H4 (cell line): ENCODE results near the gene HRK. TPM values are rescaled to one million over a fixed set of nuclear protein-coding genes. Genes with fewer than 3 reads are reported as not detected.

Source experiments
- DNase-seq: peaks from one replicate; pipeline ENCODE4 v3.0.0-alpha.2; 2015; ENCODE audit warnings: low spot score
- total RNA-seq: library from RNA; depleted of rRNA; stranded (reverse); fragments of >200 nt; shearing (Covaris generic); gene quantifications from 2 replicates; pipeline ENCODE4 v1.2.3, GENCODE V29; 2014

HRK gene
- total RNA-seq, 1 experiment from 2014 or later = 0.12 TPM

DNA sequence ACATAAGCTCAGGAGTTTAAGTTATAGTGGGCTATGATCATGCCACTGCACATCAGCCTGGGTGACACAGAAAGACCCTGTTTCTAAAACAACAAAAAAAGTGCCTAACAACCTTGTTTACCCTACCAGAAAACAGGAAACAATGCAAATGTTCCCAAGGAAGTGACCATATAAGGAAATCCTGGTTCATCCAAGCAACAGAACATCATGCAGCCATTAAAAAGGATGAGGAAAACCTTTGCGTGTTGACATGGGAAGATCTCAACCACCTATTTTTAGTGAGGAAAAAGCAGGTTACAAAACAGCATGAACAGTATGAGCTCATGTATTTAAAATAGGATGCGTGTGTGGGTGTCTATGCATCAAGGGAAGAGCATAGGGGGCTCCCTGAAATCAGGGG lies 13.7 kb downstream of the HRK start:
- DNase-seq = no peak

DNA sequence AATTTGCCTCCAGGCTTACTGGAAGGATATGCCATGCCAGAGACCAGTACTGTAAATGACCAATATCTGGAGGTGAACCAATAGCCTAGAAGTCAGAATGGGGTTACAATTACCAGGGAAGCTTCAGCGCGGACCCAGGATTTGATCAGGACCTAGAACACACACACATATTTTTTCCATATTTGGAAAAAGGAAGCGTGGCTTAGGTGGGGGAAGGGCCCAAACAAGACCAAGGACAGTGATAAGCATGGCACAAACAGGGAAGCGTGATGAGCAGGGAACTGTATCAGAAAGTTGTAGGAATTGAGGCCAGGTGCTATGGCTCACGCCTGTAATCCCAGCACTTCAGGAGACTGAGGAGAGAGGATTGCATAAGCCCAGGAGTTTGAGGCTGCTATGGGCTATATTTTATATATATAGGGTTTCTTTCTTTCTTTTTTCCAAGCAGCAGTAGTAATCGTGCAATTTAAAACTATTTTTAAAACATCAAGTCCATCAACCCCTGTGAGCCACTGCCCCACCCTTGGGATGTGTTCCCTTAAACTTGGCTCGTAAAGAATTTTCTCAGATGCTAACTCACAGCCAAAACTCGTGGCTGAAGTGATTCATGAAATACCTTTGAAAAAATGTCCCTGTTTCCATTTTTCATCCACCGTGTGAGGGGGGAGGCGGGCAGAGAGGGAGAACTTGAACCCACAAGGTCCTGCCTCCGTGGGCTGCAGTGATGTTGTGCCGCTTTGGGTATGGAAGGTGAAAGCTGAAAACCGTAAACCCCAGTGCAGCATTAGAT lies 16.7 kb downstream of the HRK start:
- peak; percentile 18 for DNase-seq

GRCh38 chr12:116863275-116863767 lies 17.9 kb downstream of the HRK start:
- DNase-seq = peak; percentile 17

- no peak for DNase-seq
These were observed 19.1 kb downstream of the HRK start for GRCh38 chr12:116862167-116862566.

DNA sequence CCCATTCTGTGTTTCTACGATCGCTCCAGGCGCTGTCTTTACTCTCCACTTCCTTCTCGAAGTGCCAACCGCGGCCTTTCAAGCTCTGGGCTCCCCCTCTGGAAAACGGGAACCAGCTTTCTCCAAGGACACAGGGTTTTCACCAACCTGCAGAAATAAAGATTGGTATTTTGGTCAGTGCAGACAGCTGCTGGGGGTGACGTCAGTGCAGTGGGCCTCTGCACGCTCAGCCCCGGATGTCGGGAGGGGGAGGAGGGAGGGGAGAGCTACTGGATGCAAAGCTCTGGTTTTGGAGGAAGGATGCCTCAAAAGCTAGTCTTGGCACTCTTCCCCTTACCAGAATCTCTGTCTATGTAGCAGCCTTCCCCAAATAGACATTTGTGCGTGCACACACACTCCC lies 19.9 kb downstream of the HRK start:
- DNase-seq = peak; percentile 75

GRCh38 chr12:116860263-116860662 lies 21.0 kb downstream of the HRK start:
- no peak for DNase-seq

- DNase-seq = no peak
These were observed 22.2 kb downstream of the HRK start for GRCh38 chr12:116859079-116859478.

DNA sequence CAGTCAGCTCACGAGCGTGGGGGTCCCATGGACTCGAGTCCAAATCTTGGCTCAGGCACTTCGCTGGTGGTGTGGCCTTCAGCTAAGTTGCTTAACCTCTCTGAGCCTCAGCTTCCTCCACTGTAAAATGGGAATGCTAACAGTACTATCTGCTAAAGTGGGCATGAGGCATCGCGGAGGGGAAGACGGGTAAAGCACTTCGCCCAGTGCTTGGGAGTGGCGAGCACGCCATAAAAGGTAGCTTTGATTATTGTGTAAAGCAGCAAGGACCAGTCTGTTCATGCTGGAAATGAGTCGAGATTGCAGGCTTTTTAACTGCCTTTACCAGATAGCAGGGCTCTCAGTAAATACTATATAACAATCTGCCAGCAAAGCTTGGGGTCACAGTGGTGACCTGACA lies 24.5 kb downstream of the HRK start:
- DNase-seq = no peak

DNA sequence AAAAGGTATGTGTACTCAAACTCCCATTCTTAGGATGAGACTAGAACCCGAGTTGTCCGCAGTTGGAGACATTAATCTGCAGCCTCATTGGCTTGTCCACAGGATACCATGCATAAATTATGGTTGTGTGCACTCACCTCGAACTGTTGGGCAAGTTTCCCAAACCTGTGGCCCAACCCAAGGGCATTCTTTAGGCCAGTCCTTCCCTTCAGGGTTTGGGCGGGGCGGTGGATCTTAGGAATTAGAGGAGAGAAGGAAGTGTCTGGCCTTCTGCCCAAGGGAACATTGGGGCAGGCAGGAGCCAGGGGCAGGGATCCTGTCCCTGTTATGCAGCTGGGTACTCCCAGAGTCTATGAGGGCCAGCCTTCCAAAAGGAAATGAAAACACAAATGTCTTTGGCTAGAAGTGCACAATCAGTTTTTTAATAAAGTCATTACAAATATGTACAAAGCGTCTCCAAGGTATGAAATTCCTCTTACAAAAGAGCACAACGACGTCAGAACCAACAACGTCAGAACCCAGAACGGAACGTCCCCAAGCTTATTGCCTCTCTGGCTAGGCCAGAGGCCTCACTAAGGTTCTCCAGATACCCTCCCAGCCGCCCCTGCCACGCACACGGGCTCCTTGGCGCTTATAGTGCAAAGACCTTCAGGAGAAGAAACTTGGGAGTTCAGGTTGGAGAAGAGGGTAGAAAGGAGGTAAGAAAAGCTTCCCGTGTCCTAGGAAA lies 25.3 kb downstream of the HRK start:
- no peak for DNase-seq

GRCh38 chr12:116853507-116853906 lies 27.7 kb downstream of the HRK start:
- DNase-seq = no peak

GRCh38 chr12:116852303-116852702 lies 28.9 kb downstream of the HRK start:
- DNase-seq = no peak

DNA sequence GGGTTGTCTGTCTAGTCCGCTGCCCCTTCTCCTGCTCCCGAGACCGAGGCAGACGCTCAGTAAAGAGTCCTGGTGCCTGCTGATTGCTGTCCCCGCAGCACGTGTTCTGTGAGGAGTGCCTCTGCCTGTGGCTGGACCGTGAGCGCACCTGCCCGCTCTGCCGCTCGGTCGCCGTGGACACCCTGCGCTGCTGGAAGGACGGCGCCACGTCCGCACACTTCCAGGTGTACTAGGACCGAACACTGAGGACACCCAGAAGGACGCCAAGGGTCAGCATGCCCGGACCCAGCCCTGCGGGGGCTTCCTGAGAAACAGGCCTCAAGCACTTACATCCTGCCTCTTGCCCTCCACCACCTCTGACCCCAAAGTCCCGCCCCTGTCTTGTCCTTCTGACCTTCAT lies 32.0 kb downstream of the HRK start:
- DNase-seq = no peak

DNA sequence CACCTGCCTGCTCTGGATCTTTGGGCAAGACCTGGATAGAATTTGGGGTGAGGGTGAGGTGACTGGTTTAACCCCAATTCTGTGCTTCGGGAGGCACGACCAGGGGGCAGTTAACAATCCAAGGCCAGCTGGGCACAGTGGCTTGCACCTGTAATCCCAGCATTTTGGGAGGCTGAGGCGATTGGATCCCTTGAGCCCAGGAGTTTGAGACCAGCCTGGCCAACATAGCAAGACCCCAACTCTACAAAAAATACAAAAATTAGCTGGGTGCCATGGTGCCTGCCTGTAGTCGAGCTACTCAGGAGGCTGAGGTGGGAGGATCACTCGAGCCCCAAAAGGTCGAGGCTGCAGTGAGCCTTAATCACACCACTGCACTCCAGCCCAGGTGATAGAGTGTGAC lies 38.2 kb downstream of the HRK start:
- DNase-seq = no peak

- DNase-seq = no peak
These were observed 41.9 kb downstream of the HRK start for GRCh38 chr12:116839287-116839830.

- DNase-seq = no peak
These were observed 42.9 kb downstream of the HRK start for GRCh38 chr12:116838365-116838764.

DNA sequence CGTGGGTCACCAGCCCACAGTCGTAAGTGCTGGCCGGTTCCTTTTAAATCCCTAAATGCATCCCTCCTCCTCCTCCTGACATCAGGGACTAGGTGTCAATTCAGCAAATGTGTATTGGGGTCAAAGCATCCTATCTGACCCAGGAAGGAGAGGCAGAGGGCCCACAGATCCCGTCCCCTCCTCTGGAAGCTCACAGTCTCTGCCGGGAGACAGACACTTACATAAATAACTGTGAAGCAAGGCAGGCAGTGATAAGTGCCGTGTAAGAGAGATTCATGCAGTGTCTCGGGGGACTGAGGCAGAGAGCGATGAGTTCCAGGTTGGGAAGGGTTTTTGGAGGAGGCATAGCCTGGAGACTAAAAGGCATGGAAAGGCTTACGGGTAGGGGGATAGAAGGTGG lies 44.1 kb downstream of the HRK start:
- no peak for DNase-seq

GRCh38 chr12:116835484-116835883 lies 45.8 kb downstream of the HRK start:
- no peak for DNase-seq

DNA sequence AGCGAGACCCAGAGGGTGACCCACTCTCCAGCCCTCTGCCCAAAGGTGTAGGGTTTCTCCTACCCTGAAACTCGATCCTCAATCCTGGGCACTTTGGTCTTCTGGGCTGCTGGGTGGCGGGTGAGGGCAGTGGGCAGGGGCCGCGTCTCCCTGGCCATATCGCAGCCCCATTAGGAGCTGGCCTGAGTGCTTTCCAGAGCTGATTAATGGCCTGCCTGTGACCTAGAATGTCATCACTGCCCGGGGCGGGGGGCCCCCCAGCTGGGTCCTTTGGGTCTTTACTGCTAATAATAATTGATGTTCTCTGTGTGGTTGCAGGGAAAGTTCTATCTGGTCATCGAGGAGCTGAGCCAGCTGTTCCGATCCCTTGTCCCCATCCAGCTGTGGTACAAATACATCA lies 47.8 kb downstream of the HRK start:
- no peak for DNase-seq

GRCh38 chr12:116832353-116832752 lies 48.9 kb downstream of the HRK start:
- no peak for DNase-seq

GRCh38 chr12:116827432-116827831 lies 53.8 kb downstream of the HRK start:
- DNase-seq = no peak

GRCh38 chr12:116821291-116821690 lies 60.0 kb downstream of the HRK start:
- DNase-seq = no peak

GRCh38 chr12:116820064-116820656 lies 61.1 kb downstream of the HRK start:
- no peak for DNase-seq
